IMR-90 (cell line): Measurements from ENCODE around the gene RAB34. TPM values are rescaled to one million over a fixed set of nuclear protein-coding genes. Genes with fewer than 3 reads are reported as not detected.

Experiments
- ATAC-seq: fragments of 200-7000 bp; cut with Tn5 transposase; 2 replicates; pipeline ENCODE4 v1.9.1; 2020; ENCODE audit warnings: low read depth, mild to moderate bottlenecking, moderate library complexity
- BruUV-seq: library from RNA; stranded (reverse); fragments of 400-500 nt; replicated peaks from 2 replicates; lab custom pipeline; 2021; lab: Mats Ljungman, UMichigan
- CTCF ChIA-PET: fragments of 300-600 bp; formaldehyde crosslinking; extraction: SDS; loops from one replicate; lab custom pipeline; 2021; ENCODE audit warnings: antibody characterized with exemption; lab: Yijun Ruan, JAX
- POLR2A ChIA-PET: fragments of 300-600 bp; sonication (Branson Sonifier 250); formaldehyde crosslinking; loops from one replicate; lab custom pipeline; 2022; ENCODE audit warnings: antibody characterized with exemption; ENCODE audit not compliant: unreplicated experiment; lab: Charles Lee
- DNase-seq: peaks from one replicate; pipeline ENCODE4 v3.0.0; 2013
- H2AFZ ChIP-seq: replicated peaks from 2 replicates; pipeline ENCODE3; 2013; ENCODE audit warnings: low read length, mild to moderate bottlenecking; ENCODE audit not compliant: poor library complexity
- H2AK5ac ChIP-seq: 2 replicates; pipeline ENCODE4 v1.6.1; 2013; ENCODE audit warnings: low read depth, low read length, inconsistent platforms
- H2AK9ac ChIP-seq: replicated peaks from 2 replicates; pipeline ENCODE3; 2013; ENCODE audit warnings: mild to moderate bottlenecking, low read depth, low read length, moderate library complexity; ENCODE audit not compliant: poor library complexity
- H2BK120ac ChIP-seq: 2 replicates; pipeline ENCODE4 v1.6.1; 2013; ENCODE audit warnings: low read depth, low read length, inconsistent platforms
- H2BK15ac ChIP-seq: 3 replicates; pipeline ENCODE4 v1.6.1; 2013; ENCODE audit warnings: low read depth, low read length, inconsistent platforms
- H2BK20ac ChIP-seq: 2 replicates; pipeline ENCODE4 v1.6.1; 2013; ENCODE audit warnings: low read depth, mild to moderate bottlenecking, inconsistent platforms, low read length, moderate library complexity
- H2BK5ac ChIP-seq: 2 replicates; pipeline ENCODE4 v1.6.1; 2013; ENCODE audit warnings: mild to moderate bottlenecking, low read depth, low read length, inconsistent platforms; ENCODE audit not compliant: poor library complexity, severe bottlenecking
- H3K14ac ChIP-seq: replicated peaks from 2 replicates; pipeline ENCODE4 v1.6.1; 2013; ENCODE audit warnings: low read depth, low read length, inconsistent platforms
- H3K18ac ChIP-seq: 2 replicates; pipeline ENCODE4 v1.6.1; 2013; ENCODE audit warnings: low read depth, low read length, control low read depth
- H3K23ac ChIP-seq: 2 replicates; pipeline ENCODE4 v1.6.1; 2013; ENCODE audit warnings: low read depth, low read length, inconsistent platforms
- H3K27ac ChIP-seq: 2 replicates; pipeline ENCODE4 v1.5.1; 2013; ENCODE audit warnings: mild to moderate bottlenecking, control low read depth, low read length; ENCODE audit not compliant: insufficient read depth
- H3K27me3 ChIP-seq: 2 replicates; pipeline ENCODE4 v1.6.1; 2013; ENCODE audit warnings: low read length; ENCODE audit not compliant: control insufficient read depth, insufficient read depth
- H3K36me3 ChIP-seq: 2 replicates; pipeline ENCODE4 v1.6.1; 2013; ENCODE audit warnings: low read length, mixed read lengths; ENCODE audit not compliant: control insufficient read depth, insufficient read depth
- H3K4ac ChIP-seq: 2 replicates; pipeline ENCODE4 v1.6.1; 2013; ENCODE audit warnings: low read depth, low read length, inconsistent platforms
- H3K4me1 ChIP-seq: 2 replicates; pipeline ENCODE4 v1.6.1; 2013; ENCODE audit warnings: low read length, mixed read lengths; ENCODE audit not compliant: control insufficient read depth, insufficient read depth
- H3K4me2 ChIP-seq: 2 replicates; pipeline ENCODE4 v1.6.1; 2013; ENCODE audit warnings: low read depth, mild to moderate bottlenecking, control low read depth, low read length, moderate library complexity
- H3K4me3 ChIP-seq: 2 replicates; pipeline ENCODE4 v1.5.1; 2013; ENCODE audit warnings: low read depth, mild to moderate bottlenecking, control low read depth, low read length, moderate library complexity; ENCODE audit not compliant: insufficient read depth
- H3K56ac ChIP-seq: 2 replicates; pipeline ENCODE4 v1.6.1; 2013; ENCODE audit warnings: low read length, inconsistent platforms; ENCODE audit not compliant: insufficient read depth; ENCODE audit errors: extremely low read depth
- H3K79me1 ChIP-seq, 2 experiments: 2 replicates each; pipeline ENCODE4 v1.6.1; 2013; ENCODE audit warnings: low read length in 2 of 2, inconsistent platforms in 1 of 2, low read depth in 1 of 2
- H3K9ac ChIP-seq: 2 replicates; pipeline ENCODE4 v1.6.1; 2013; ENCODE audit warnings: low read depth, low read length, control low read depth
- H3K9me1 ChIP-seq: 2 replicates; pipeline ENCODE4 v1.6.1; 2013; ENCODE audit warnings: low read length, inconsistent platforms; ENCODE audit not compliant: insufficient read depth
- H3K9me3 ChIP-seq: 2 replicates; pipeline ENCODE4 v1.6.1; 2013; ENCODE audit warnings: low read length; ENCODE audit not compliant: control insufficient read depth, insufficient read depth
- H4K20me1 ChIP-seq: 2 replicates; pipeline ENCODE4 v1.6.1; 2013; ENCODE audit warnings: low read length, inconsistent platforms; ENCODE audit not compliant: insufficient read depth
- H4K5ac ChIP-seq: 2 replicates; pipeline ENCODE4 v1.6.1; 2013; ENCODE audit warnings: mild to moderate bottlenecking, low read depth, low read length, control low read depth
- H4K8ac ChIP-seq, 2 experiments: 2 replicates each; pipeline ENCODE4 v1.6.1; 2013; ENCODE audit warnings: low read depth in 2 of 2, low read length in 2 of 2, control low read depth in 1 of 2, inconsistent platforms in 1 of 2
- H4K91ac ChIP-seq: 2 replicates; pipeline ENCODE4 v1.6.1; 2013; ENCODE audit warnings: low read depth, low read length, inconsistent platforms; ENCODE audit not compliant: insufficient read depth
- BHLHE40 ChIP-seq: fragments of 150-350 bp; IDR thresholded peaks from 2 replicates; pipeline ENCODE4 v1.6.1; 2016; ENCODE audit warnings: mild to moderate bottlenecking, low read depth, low read length
- CEBPB ChIP-seq: IDR thresholded peaks from 2 replicates; pipeline ENCODE4 v1.6.1; 2012; ENCODE audit warnings: low read depth, low read length, improper control_type of control experiment
- CHD1 ChIP-seq: IDR thresholded peaks from 2 replicates; pipeline ENCODE4 v1.6.1; 2012; ENCODE audit warnings: low read depth, low read length, improper control_type of control experiment
- FOS ChIP-seq: fragments of 150-350 bp; IDR thresholded peaks from 2 replicates; pipeline ENCODE4 v1.6.1; 2016; ENCODE audit warnings: low read depth, low read length
- MXI1 ChIP-seq: IDR thresholded peaks from 2 replicates; pipeline ENCODE4 v1.6.1; 2012; ENCODE audit warnings: low read depth, mild to moderate bottlenecking, low read length, moderate library complexity, borderline replicate concordance
- RAD21 ChIP-seq: IDR thresholded peaks from 2 replicates; pipeline ENCODE4 v1.6.1; 2012; ENCODE audit warnings: low read length, improper control_type of control experiment
- WGBS, 2 experiments: methylation state at CpG; one replicate each; pipeline versions ENCODE4 v1.1.5 to v1.1.7; 2013; ENCODE audit warnings: missing lambda C conversion rate in 2 of 2; ENCODE audit not compliant: insufficient read length in 1 of 2; ENCODE audit errors: extremely low coverage in 2 of 2; 5-methylcytosine and 5-hydroxymethylcytosine counted together
- dilution Hi-C: fragments of 300-500 bp; cut with HindIII; formaldehyde crosslinking; loops from one replicate; pipeline ENCODE4 v1.14.3; 2018; ENCODE audit warnings: low sequenced_read_pairs; ENCODE audit not compliant: unreplicated experiment
- in situ Hi-C: fragments of 300-500 bp; cut with MboI; formaldehyde crosslinking; loops from 3 replicates; pipeline ENCODE4 v1.14.3; 2019; ENCODE audit warnings: low sequenced_read_pairs, inconsistent platforms, mixed read lengths
- intact Hi-C: fragments of 100-400 bp; cut with micrococcal nuclease; formaldehyde crosslinking; loops from 2 replicates; pipeline ENCODE4 v1.10.0; 2022
- polyA plus RNA-seq, 3 experiments: library from polyadenylated mRNA; depleted of rRNA; stranded (reverse); fragments of >200 nt; gene quantifications; 2 replicates each; pipeline ENCODE4 v1.2.3, GENCODE V29; 2012; ENCODE audit warnings: low replicate concordance in 1 of 3
- total RNA-seq: library from RNA; depleted of rRNA; stranded (reverse); fragments of >200 nt; gene quantifications from 2 replicates; pipeline ENCODE4 v1.2.3, GENCODE V29; 2012
- TF ChIP-seq, protein P1 (sequence below): fragments of 150-350 bp; IDR thresholded peaks from 2 replicates; pipeline ENCODE4 v1.6.1; 2017; ENCODE audit warnings: mild to moderate bottlenecking, antibody characterized with exemption, low read length, low read depth

Gene RAB34
- total and polyA plus RNA-seq, 2 of the 4 experiments (the other 2 are of a cell fraction) = 351 to 387 TPM

DNA sequence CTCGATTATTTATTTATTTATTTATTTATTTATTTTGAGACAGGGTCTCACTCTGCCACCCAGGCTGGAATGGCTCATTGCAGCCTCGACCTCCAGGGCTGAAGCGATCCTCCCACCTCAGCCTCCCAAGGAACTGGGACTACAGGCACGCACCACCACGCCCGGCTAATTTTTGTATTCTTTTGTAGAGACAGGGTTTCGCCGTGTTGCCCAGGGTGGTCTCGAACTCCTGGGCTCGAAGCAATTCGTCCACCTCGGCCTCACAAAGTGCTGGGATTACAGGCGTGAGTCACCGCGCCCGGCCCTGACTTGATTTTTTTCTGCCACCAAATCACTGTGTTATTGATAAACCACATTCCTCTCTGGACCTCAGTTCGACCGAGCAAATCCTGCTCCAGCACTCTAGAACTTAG is 1.4 kb upstream of the RAB34 start:
- WGBS, 2 experiments = 22% methylated on average over 12 of the region's 18 CpGs; no CpG with 5 or more reads in 1 of the 2 experiments
- H2BK20ac ChIP-seq = peak overlapping the region; percentile 91
- peaks cover 52% of the 10 kb centered on the region for H4K20me1 ChIP-seq
- H2BK5ac ChIP-seq = peak overlapping the region; percentile 99
- no peaks in the 10 kb centered on the region for H3K27me3 ChIP-seq
- no TSS peak for BruUV-seq
- TF ChIP-seq RAD21 (no peak), BHLHE40 (no peak), FOS (peak; percentile 31; the same call in 1 of the 2 replicates), CEBPB (no peak), CHD1 (no peak), MXI1 (no peak)
- TF ChIP-seq, protein P1, sequence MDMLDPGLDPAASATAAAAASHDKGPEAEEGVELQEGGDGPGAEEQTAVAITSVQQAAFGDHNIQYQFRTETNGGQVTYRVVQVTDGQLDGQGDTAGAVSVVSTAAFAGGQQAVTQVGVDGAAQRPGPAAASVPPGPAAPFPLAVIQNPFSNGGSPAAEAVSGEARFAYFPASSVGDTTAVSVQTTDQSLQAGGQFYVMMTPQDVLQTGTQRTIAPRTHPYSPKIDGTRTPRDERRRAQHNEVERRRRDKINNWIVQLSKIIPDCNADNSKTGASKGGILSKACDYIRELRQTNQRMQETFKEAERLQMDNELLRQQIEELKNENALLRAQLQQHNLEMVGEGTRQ = no peak
- H3K4me3 ChIP-seq = peak overlapping the region; percentile 22
- peak overlapping the region; percentile 92 to 94 for H4K8ac ChIP-seq
- H3K23ac ChIP-seq = peak overlapping the region; percentile 95
- peak overlapping the region; percentile 99 for H3K4ac ChIP-seq
- peaks cover 13 to 62% of the 10 kb centered on the region in 2 experiments; a peak in 3 of 4 replicates for H3K79me1 ChIP-seq
- H2AK5ac ChIP-seq = peak overlapping the region; percentile 100
- peaks cover 45% of the 10 kb centered on the region for H3K36me3 ChIP-seq
- H3K9me1 ChIP-seq = peaks cover 15% of the 10 kb centered on the region; the same call in 1 of the 2 replicates
- peak overlapping the region; percentile 96 for H3K56ac ChIP-seq
- H3K9me3 ChIP-seq = no peaks in the 10 kb centered on the region
- ChIA-PET CTCF (interaction anchor here (0.9 to 1.0 kb wide), 2 partner anchors 26 to 51 kb away, joined by 3 to 4 read pairs; no protein-coding TSS in a partner anchor), POLR2A (interaction anchor here (0.6 to 1.5 kb wide), 4 partner anchors 8 to 233 kb away, joined by 3 to 6 read pairs (median 3); no protein-coding TSS in a partner anchor)
- H3K27ac ChIP-seq = peak overlapping the region; percentile 98
- H3K18ac ChIP-seq = peak overlapping the region; percentile 98
- peak overlapping the region; percentile 97 for H2AK9ac ChIP-seq
- peak overlapping the region; percentile 92 for H3K4me2 ChIP-seq
- DNase-seq (no peak), ATAC-seq (no peak)
- H2AFZ ChIP-seq = peak overlapping the region; percentile 87
- in situ Hi-C loops (no loop called here), intact Hi-C loops (no loop called here), dilution Hi-C loops (no loop called here)
- H2BK15ac ChIP-seq = peak overlapping the region; percentile 99
- peak overlapping the region; percentile 96 for H2BK120ac ChIP-seq
- H3K9ac ChIP-seq = peak overlapping the region; percentile 74
- H4K91ac ChIP-seq = peak overlapping the region; percentile 96
- H3K14ac ChIP-seq = peak overlapping the region; percentile 89
- H4K5ac ChIP-seq = peak overlapping the region; percentile 97
- peaks cover 13% of the 10 kb centered on the region for H3K4me1 ChIP-seq
